ENCODE measurements around the gene PHF1. TPM values are rescaled to one million over a fixed set of nuclear protein-coding genes. Genes with fewer than 3 reads are reported as not detected.

Gene PHF1
- total RNA-seq, 2 donors from 2014 or later: 21.9 to 39.5 TPM

DNA sequence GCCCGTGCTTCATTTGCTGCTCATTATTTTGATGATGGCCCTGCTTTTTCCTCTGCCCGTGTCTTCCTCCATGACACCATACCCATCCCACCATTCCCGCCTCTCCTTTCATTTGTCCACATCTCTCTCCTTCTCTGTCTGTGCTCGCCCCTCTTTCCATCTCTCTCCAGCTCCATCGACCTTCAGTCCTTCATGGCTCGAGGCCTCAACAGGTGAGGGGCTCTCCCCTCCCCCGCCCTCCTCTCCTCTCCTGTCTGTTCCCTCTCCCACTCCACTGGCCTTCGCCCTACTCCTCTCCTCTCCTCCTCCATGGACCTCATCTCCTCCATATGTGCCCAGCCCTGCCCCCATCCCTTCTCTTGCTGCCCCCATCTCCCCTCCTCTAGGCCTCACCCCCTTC, 31.5 kb downstream of the PHF1 start:
- no peak for DNase-seq
- Histone ChIP-seq H3K9ac (ENCODE audit: low read depth in 2 of 2, low read length in 2 of 2) (no peak overlapping the region), H3K27me3 (no peaks in the 10 kb centered on the region), H3K9me3 (no peaks in the 10 kb centered on the region), H3K36me3 (no peaks in the 10 kb centered on the region), H3K27ac (no peak overlapping the region), H3K4me1 (no peaks in the 10 kb centered on the region), H3K4me3 (no peak overlapping the region)
- TF ChIP-seq, protein P1, sequence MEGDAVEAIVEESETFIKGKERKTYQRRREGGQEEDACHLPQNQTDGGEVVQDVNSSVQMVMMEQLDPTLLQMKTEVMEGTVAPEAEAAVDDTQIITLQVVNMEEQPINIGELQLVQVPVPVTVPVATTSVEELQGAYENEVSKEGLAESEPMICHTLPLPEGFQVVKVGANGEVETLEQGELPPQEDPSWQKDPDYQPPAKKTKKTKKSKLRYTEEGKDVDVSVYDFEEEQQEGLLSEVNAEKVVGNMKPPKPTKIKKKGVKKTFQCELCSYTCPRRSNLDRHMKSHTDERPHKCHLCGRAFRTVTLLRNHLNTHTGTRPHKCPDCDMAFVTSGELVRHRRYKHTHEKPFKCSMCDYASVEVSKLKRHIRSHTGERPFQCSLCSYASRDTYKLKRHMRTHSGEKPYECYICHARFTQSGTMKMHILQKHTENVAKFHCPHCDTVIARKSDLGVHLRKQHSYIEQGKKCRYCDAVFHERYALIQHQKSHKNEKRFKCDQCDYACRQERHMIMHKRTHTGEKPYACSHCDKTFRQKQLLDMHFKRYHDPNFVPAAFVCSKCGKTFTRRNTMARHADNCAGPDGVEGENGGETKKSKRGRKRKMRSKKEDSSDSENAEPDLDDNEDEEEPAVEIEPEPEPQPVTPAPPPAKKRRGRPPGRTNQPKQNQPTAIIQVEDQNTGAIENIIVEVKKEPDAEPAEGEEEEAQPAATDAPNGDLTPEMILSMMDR (IDR thresholded peaks at IDR 0.05): no peak
- intact Hi-C loops (cut with DNase I): loop anchor here (10.0 kb wide), 1 partner anchor 123 kb away; no protein-coding TSS in a partner anchor

DNA sequence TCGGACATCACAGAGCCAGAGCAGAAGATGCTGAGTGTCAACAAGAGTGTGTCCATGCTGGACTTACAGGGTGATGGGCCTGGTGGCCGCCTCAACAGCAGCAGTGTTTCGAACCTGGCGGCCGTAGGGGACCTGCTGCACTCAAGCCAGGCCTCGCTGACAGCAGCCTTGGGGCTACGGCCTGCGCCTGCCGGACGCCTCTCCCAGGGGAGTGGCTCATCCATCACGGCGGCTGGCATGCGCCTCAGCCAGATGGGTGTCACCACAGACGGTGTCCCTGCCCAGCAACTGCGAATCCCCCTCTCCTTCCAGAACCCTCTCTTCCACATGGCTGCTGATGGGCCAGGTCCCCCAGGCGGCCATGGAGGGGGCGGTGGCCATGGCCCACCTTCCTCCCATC, 32.2 kb downstream of the PHF1 start:
- TF ChIP-seq, protein P1 (IDR thresholded peaks at IDR 0.05): no peak
- H3K4me3 ChIP-seq: no peak overlapping the region
- no peaks in the 10 kb centered on the region for H3K27me3 ChIP-seq
- H3K9me3 ChIP-seq: no peaks in the 10 kb centered on the region
- no peak overlapping the region for H3K9ac ChIP-seq (ENCODE audit: low read depth in 2 of 2, low read length in 2 of 2)
- H3K27ac ChIP-seq: no peak overlapping the region
- no peaks in the 10 kb centered on the region for H3K36me3 ChIP-seq
- intact Hi-C loops (cut with DNase I): loop anchor here (10.0 kb wide), 1 partner anchor 122 kb away; no protein-coding TSS in a partner anchor
- no peaks in the 10 kb centered on the region for H3K4me1 ChIP-seq
- DNase-seq: no peak

DNA sequence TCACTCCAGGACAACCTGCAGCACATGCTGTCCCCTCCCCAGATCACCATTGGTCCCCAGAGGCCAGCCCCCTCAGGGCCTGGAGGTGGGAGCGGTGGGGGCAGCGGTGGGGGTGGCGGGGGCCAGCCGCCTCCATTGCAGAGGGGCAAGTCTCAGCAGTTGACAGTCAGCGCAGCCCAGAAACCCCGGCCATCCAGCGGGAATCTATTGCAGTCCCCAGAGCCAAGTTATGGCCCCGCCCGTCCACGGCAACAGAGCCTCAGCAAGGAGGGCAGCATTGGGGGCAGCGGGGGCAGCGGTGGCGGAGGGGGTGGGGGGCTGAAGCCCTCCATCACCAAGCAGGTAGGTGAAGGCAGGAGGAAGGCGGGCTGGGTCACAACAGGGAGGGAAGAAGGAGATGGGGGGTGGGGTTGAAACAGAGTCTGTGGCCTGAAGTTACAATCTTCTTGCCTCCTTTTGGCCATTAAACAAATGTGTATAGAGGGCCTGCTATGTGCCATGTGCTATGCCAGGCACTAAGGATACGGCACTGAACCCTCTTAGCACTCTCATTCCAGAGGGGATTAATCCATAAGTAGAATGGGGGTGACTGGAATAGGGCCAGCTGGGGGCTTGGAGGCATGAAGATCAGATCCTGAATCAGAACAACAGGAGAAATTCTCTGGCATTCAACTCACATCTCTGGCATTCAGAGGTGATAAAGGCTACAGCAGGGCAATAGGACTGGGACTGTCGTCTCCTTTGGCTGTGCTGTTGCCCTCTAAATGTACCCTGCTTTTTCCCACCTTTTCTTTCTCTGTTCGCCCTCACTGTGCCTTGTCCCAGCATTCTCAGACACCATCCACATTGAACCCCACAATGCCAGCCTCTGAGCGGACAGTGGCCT, 33.0 kb downstream of the PHF1 start:
- H3K27me3 ChIP-seq: no peaks in the 10 kb centered on the region
- no peaks in the 10 kb centered on the region for H3K9me3 ChIP-seq
- H3K4me1 ChIP-seq: no peaks in the 10 kb centered on the region
- intact Hi-C loops (cut with DNase I): loop anchor here (10.0 kb wide), 1 partner anchor 121 kb away; no protein-coding TSS in a partner anchor
- DNase-seq: no peak
- H3K36me3 ChIP-seq: no peaks in the 10 kb centered on the region
- no peak overlapping the region for H3K4me3 ChIP-seq
- no peak overlapping the region for H3K27ac ChIP-seq
- H3K9ac ChIP-seq (ENCODE audit: low read depth in 2 of 2, low read length in 2 of 2): no peak overlapping the region
- TF ChIP-seq, protein P1 (IDR thresholded peaks at IDR 0.05): no peak

DNA sequence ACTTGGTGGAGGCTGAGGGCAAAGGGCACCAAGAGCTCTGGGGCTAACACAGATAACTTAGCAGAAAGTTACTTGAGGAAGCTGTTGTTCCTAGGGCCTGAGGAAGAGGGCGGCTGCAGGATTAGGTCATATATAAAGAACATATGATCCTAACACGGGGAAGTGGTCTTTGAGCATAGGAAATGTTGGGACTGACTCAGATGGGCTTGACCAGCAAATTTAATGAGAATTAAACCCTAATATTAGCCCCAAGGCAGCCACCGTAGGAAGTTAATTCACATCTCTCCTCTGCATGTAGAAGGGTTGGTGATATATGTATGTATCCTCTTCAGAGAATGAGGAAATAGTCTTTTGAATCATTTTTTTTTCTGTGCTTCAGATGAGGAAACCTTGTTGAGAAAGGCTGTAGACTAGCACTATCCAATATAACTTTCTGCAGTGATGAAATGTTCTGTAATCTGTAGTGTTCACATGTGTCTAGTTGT, 34.3 kb downstream of the PHF1 start:
- Histone ChIP-seq H3K9ac (ENCODE audit: low read depth in 2 of 2, low read length in 2 of 2) (no peak overlapping the region), H3K4me3 (no peak overlapping the region), H3K27me3 (no peaks in the 10 kb centered on the region), H3K36me3 (no peaks in the 10 kb centered on the region), H3K4me1 (no peaks in the 10 kb centered on the region), H3K27ac (no peak overlapping the region), H3K9me3 (no peaks in the 10 kb centered on the region)
- intact Hi-C loops (cut with DNase I): loop anchor here (10.0 kb wide), 1 partner anchor 120 kb away; no protein-coding TSS in a partner anchor
- TF ChIP-seq, protein P1 (IDR thresholded peaks at IDR 0.05): no peak
- no peak for DNase-seq

GRCh38 chr6:33446356-33446755, 35.5 kb downstream of the PHF1 start:
- Histone ChIP-seq H3K9ac (ENCODE audit: low read depth in 2 of 2, low read length in 2 of 2) (no peak overlapping the region), H3K4me3 (no peak overlapping the region), H3K27ac (no peak overlapping the region), H3K27me3 (no peaks in the 10 kb centered on the region), H3K36me3 (no peaks in the 10 kb centered on the region), H3K4me1 (no peaks in the 10 kb centered on the region), H3K9me3 (no peaks in the 10 kb centered on the region)
- intact Hi-C loops (cut with DNase I): loop anchor here (10.0 kb wide), 1 partner anchor 118 kb away; no protein-coding TSS in a partner anchor
- no peak for DNase-seq
- TF ChIP-seq, protein P1 (IDR thresholded peaks at IDR 0.05): no peak
